ENCODE data around the gene LRRN2. TPM values are rescaled to one million over a fixed set of nuclear protein-coding genes. Genes with fewer than 3 reads are reported as not detected.

The LRRN2 gene
- total RNA-seq, 1 experiment from 2014 or later: 5.3 TPM

- no peak for TF ChIP-seq CTCF (IDR thresholded peaks at IDR 0.05)
Observed at GRCh38 chr1:204670152-204670927, 15.2 kb downstream of the LRRN2 start (continued).

- Mint-ChIP-seq H3K4me1 (peaks cover 8% of the 10 kb centered on the region), H3K9me3 (no peaks in the 10 kb centered on the region), H3K4me3 (no peak overlapping the region), H3K27me3 (ENCODE audit: low read depth) (no peaks in the 10 kb centered on the region; the same call in 1 of the 2 replicates), H3K36me3 (no peaks in the 10 kb centered on the region), H3K27ac (no peak overlapping the region)
- ATAC-seq (no peak), DNase-seq (ENCODE audit: low spot score) (no peak)
- POLR2A ChIA-PET: no interaction called here
- TF ChIP-seq KAT7 (CRISPR knock-in tag; IDR thresholded peaks at IDR 0.05; ENCODE audit: borderline replicate concordance) (no peak), TCF7 (CRISPR knock-in tag; IDR thresholded peaks at IDR 0.05; ENCODE audit: low read depth) (no peak), TP53 (CRISPR knock-in tag; IDR thresholded peaks at IDR 0.05) (no peak), ZNF512 (CRISPR knock-in tag; IDR thresholded peaks at IDR 0.05; ENCODE audit: borderline replicate concordance) (no peak), ZNF281 (CRISPR knock-in tag; IDR thresholded peaks at IDR 0.05) (no peak), PRRX2 (CRISPR knock-in tag; IDR thresholded peaks at IDR 0.05) (no peak)
- CTCF ChIA-PET: interaction anchor here (1.4 to 1.8 kb wide), 2 partner anchors 46 to 77 kb away, joined by 3 to 7 read pairs; no protein-coding TSS in a partner anchor
Observed at GRCh38 chr1:204669579-204669978, 16.0 kb downstream of the LRRN2 start.

GRCh38 chr1:204664384-204664651 lies 21.2 kb downstream of the LRRN2 start:
- no peak for ATAC-seq
- no peaks in the 10 kb centered on the region for H3K9me3 Mint-ChIP-seq
- POLR2A ChIA-PET: no interaction called here
- H3K27ac Mint-ChIP-seq: no peak overlapping the region
- no peaks in the 10 kb centered on the region; the same call in 1 of the 2 replicates for H3K27me3 Mint-ChIP-seq (ENCODE audit: low read depth)
- CTCF ChIA-PET: interaction anchor here (0.6 to 1.2 kb wide), 3 partner anchors 13 to 481 kb away, joined by 3 to 4 read pairs (median 3); no protein-coding TSS in a partner anchor
- no peak overlapping the region for H3K4me3 Mint-ChIP-seq
- H3K4me1 Mint-ChIP-seq: peaks cover 12% of the 10 kb centered on the region; the same call in 1 of the 2 replicates
- no peak for DNase-seq (ENCODE audit: low spot score)
- no peaks in the 10 kb centered on the region for H3K36me3 Mint-ChIP-seq
- TF ChIP-seq STAT6 (CRISPR knock-in tag; conservative IDR thresholded peaks at IDR 0.05; ENCODE audit: low read depth): no peak
- no peak for TF ChIP-seq ZNF671 (CRISPR knock-in tag; IDR thresholded peaks at IDR 0.05)
- TF ChIP-seq HMGXB4 (CRISPR knock-in tag; IDR thresholded peaks at IDR 0.05): no peak
- TF ChIP-seq ZNF317 (CRISPR knock-in tag; IDR thresholded peaks at IDR 0.05; ENCODE audit: borderline replicate concordance, low read depth): no peak
- TF ChIP-seq ATF2 (CRISPR knock-in tag; IDR thresholded peaks at IDR 0.05; ENCODE audit: borderline replicate concordance, low read depth): no peak
- TF ChIP-seq ZBTB21 (CRISPR knock-in tag; IDR thresholded peaks at IDR 0.05; ENCODE audit: borderline replicate concordance): no peak
- TF ChIP-seq ERG (CRISPR knock-in tag; IDR thresholded peaks at IDR 0.05): no peak
- no peak for TF ChIP-seq MLX (CRISPR knock-in tag; IDR thresholded peaks at IDR 0.05)
- TF ChIP-seq RELA (CRISPR knock-in tag; IDR thresholded peaks at IDR 0.05; ENCODE audit: borderline replicate concordance): no peak

All from WTC11 (cell line).